Adrenal gland (tissue), 12 donors: ENCODE measurements around the gene TAGLN2. TPM values are rescaled to one million over a fixed set of nuclear protein-coding genes. Genes with fewer than 3 reads are reported as not detected.

ENCODE experiments used
- DNase-seq, 7 donors: peaks; one replicate each; pipeline ENCODE4 v3.0.0-alpha.2; 2019 to 2020
- H3K27ac ChIP-seq, 5 donors: fragments of 200-600 bp; sonication (generic) in 4 of 5; 1 replicate in 3 of 5; 2 replicates in 2 of 5; pipeline versions ENCODE4 v1.5.1 to v1.8.0; 2016 to 2020; ENCODE audit warnings: mild to moderate bottlenecking in 1 of 5
- H3K27me3 ChIP-seq: fragments of 200-600 bp; 2 replicates; pipeline ENCODE4 v1.8.0; 2021
- H3K36me3 ChIP-seq, 2 donors: fragments of 200-600 bp; replicated peaks in 1 of 2; 1 replicate in 1 of 2; 2 replicates in 1 of 2; pipeline versions ENCODE4 v1.5.1 to v1.8.0; 2018 to 2022
- H3K4me1 ChIP-seq, 2 donors: fragments of 200-600 bp; replicated peaks in 1 of 2; 1 replicate in 1 of 2; 2 replicates in 1 of 2; pipeline versions ENCODE4 v1.5.1 to v1.8.0; 2018 to 2021
- H3K4me3 ChIP-seq, 4 donors: fragments of 200-600 bp; sonication (generic) in 3 of 4; one replicate each; pipeline ENCODE4 v1.5.1; 2016 to 2018
- H3K9me3 ChIP-seq, 3 donors: fragments of 200-600 bp; sonication (generic) in 1 of 3; replicated peaks in 1 of 3; 1 replicate in 2 of 3; 2 replicates in 1 of 3; pipeline versions ENCODE4 v1.5.1 to v1.8.0; 2016 to 2021
- CTCF ChIP-seq, 6 experiments: fragments of 450-650 bp in 4 of 6; fragments of 200-600 bp in 2 of 6; sonication (generic) in 1 of 6; IDR thresholded peaks; 1 replicate in 5 of 6; 2 replicates in 1 of 6; pipeline versions ENCODE4 v1.5.1 to v1.8.0; 2016 to 2021; ENCODE audit warnings: antibody characterized with exemption in 6 of 6, mild to moderate bottlenecking in 2 of 6, moderate library complexity in 1 of 6
- POLR2A ChIP-seq, 2 donors: fragments of 450-650 bp; IDR thresholded peaks; one replicate each; pipeline ENCODE4 v1.6.1; 2017; ENCODE audit warnings: antibody characterized with exemption in 2 of 2, mild to moderate bottlenecking in 2 of 2, moderate library complexity in 1 of 2
- WGBS, 4 donors: extraction: QIAGEN DNeasy Blood & Tissue Kit in 2 of 4; methylation state at CpG; one replicate each; pipeline versions ENCODE4 v1.1.5 to v1.1.7; 2013 to 2017; 5-methylcytosine and 5-hydroxymethylcytosine counted together
- intact Hi-C, 2 donors: fragments of 100-400 bp; cut with DNase I; formaldehyde crosslinking; loops; one replicate each; pipeline versions ENCODE4 v1.14.1 to v1.15.0; 2022 to 2023
- polyA plus RNA-seq, 3 donors: library from polyadenylated mRNA; stranded (reverse); fragments of 200-250 nt in 2 of 3; fragments of 350-450 nt in 1 of 3; fragmentation: Illumina TruSeq in 1 of 3; extraction: RNeasy Lipid Tissue Mini Kit (QIAGEN cat#74804) in 1 of 3; gene quantifications; one replicate each; pipeline ENCODE4 v1.2.3, GENCODE V29; 2013 to 2014
- total RNA-seq, 9 donors: library from RNA; depleted of rRNA in 4 of 9; stranded (reverse); fragments of >200 nt in 4 of 9; fragments of 120-200 nt in 1 of 9; fragmentation: NEBNext Ultra II Directional in 1 of 9; extraction: Animal tissue kit (Norgen Biotek cat#: 25700) in 1 of 9; gene quantifications; one replicate each; pipeline versions ENCODE4 v1.1.0 to v1.2.4, GENCODE V29; 2013 to 2023
- donor health status: healthy with polysubstance abuse.
- donor health status: Bipolar disorder and iron deficiency.
- donor health status: DM: yes; HTN: yes; CAD: no.
- donor health status: DM: no; HTN: no; CAD: no.
- donor health status: DM: no; HTN: no; CAD: no.
- donor health status: DM: yes; HTN: yes; CAD: no.

Gene TAGLN2
- total and polyA plus RNA-seq, 12 donors = 42.3 to 215 (median 143) TPM

DNA sequence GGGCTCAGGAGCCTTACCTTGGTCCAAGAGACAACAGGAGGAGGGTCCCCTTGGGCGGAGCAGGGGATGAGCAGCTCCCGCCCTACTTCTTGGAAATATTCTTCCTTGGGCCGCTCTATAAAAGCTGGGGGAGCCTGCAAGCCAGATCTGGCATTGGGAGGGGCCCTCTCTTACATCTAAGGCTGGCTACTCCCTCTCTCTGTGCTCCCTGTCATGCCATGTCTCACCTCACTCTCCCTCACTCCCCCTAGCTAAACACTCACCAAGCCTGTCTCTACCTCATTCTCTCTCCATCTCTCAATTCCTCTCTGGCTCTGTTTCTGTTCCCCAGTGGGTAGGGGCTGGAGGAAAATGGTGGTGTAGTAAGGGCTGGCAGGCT is 6.5 kb upstream of the TAGLN2 start:
- TF ChIP-seq POLR2A (IDR thresholded peaks at IDR 0.05) (no peak), CTCF (IDR thresholded peaks at IDR 0.05) (no peak)
- intact Hi-C loops = loop anchor here in 1 of 2 donors (5.0 kb wide), 1 partner anchor 71 kb away; no protein-coding TSS in a partner anchor
- no peaks in the 10 kb centered on the region for H3K36me3 ChIP-seq
- DNase-seq = no peak
- H3K27ac ChIP-seq = no peak overlapping the region
- peaks cover 2% of the 10 kb centered on the region for H3K27me3 ChIP-seq
- H3K9me3 ChIP-seq = no peaks in the 10 kb centered on the region
- 84 to 100% (median 88%) methylated on average over 2 to 3 of the region's 3 CpGs for WGBS, 4 donors
- H3K4me3 ChIP-seq = no peak overlapping the region
- peaks cover 0 to 5% of the 10 kb centered on the region in 2 donors for H3K4me1 ChIP-seq

DNA sequence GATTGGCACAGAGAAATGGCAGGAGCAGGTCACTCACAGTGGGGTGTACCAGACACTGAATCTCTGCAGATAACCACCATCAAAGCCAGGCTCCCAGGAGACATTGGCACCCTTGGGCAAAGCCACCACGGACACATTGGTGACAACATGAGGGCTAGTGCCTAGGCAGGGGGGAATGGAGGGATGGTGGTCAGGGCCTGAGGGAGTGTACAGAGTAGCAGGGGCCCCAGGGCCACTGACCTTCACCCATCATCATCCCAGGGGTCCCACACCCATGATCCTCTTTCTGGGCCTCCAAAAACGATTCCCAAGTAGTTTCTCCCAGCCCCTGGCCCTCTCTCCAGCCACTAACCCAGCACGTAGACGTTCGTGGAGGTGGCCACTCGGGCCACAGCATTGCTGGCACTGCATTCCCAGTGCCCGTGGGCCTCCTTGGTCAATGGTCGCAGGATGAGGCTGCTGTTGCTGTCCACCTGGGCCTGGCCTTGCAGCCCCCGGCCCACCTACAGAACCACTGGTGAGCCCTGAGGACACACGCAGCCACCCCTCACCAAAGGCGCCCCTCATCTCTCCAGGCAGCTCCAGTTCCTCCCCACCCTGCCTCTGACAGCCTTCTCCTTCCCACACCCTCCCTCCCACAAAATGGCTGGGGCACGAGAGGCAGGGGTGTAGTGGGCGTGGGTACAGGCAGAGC is 5.9 kb upstream of the TAGLN2 start:
- H3K4me3 ChIP-seq = no peak overlapping the region
- intact Hi-C loops = loop anchor here in 1 of 2 donors (5.0 kb wide), 1 partner anchor 71 kb away; no protein-coding TSS in a partner anchor
- H3K27me3 ChIP-seq = no peaks in the 10 kb centered on the region
- H3K27ac ChIP-seq = no peak overlapping the region
- TF ChIP-seq CTCF (IDR thresholded peaks at IDR 0.05) (no peak), POLR2A (IDR thresholded peaks at IDR 0.05) (no peak)
- H3K36me3 ChIP-seq = no peaks in the 10 kb centered on the region
- no peak for DNase-seq
- H3K9me3 ChIP-seq = no peaks in the 10 kb centered on the region
- WGBS, 4 donors = 83 to 94% (median 86%) methylated on average over 10 to 13 of the region's 13 CpGs
- peaks cover 0 to 9% of the 10 kb centered on the region in 2 donors for H3K4me1 ChIP-seq

GRCh38 chr1:159930634-159931033 is 5.3 kb upstream of the TAGLN2 start:
- DNase-seq = no peak
- intact Hi-C loops = loop anchor here in 1 of 2 donors (5.0 kb wide), 1 partner anchor 72 kb away; no protein-coding TSS in a partner anchor
- H3K4me3 ChIP-seq = no peak overlapping the region
- no peak overlapping the region for H3K27ac ChIP-seq
- TF ChIP-seq CTCF (IDR thresholded peaks at IDR 0.05) (no peak), POLR2A (IDR thresholded peaks at IDR 0.05) (no peak)
- no peaks in the 10 kb centered on the region for H3K9me3 ChIP-seq
- H3K27me3 ChIP-seq = no peaks in the 10 kb centered on the region
- peaks cover 4 to 11% of the 10 kb centered on the region in 2 donors for H3K4me1 ChIP-seq
- 79 to 92% (median 89%) methylated on average over 6 to 8 of the region's 8 CpGs for WGBS, 4 donors
- no peaks in the 10 kb centered on the region for H3K36me3 ChIP-seq

GRCh38 chr1:159930216-159930615 is 4.9 kb upstream of the TAGLN2 start:
- H3K27ac ChIP-seq = no peak overlapping the region
- no peak for DNase-seq
- H3K4me3 ChIP-seq = no peak overlapping the region
- H3K4me1 ChIP-seq = peaks cover 4 to 12% of the 10 kb centered on the region in 2 donors
- intact Hi-C loops = loop anchor here in 1 of 2 donors (5.0 kb wide), 1 partner anchor 72 kb away; no protein-coding TSS in a partner anchor
- WGBS, 4 donors = 93 to 96% (median 94%) methylated on average over 8 to 11 of the region's 11 CpGs; no CpG with 5 or more reads in 1 of the 4 donors
- H3K27me3 ChIP-seq = no peaks in the 10 kb centered on the region
- no peaks in the 10 kb centered on the region for H3K9me3 ChIP-seq
- no peaks in the 10 kb centered on the region for H3K36me3 ChIP-seq
- TF ChIP-seq POLR2A (IDR thresholded peaks at IDR 0.05) (no peak), CTCF (IDR thresholded peaks at IDR 0.05) (no peak)
